HG02981 (cell line): ENCODE measurements around the gene MRPL11.
"Not testable (repeated sequence)": the region's sequence is repeated elsewhere in the genome, so short reads cannot be mapped to it uniquely, and the experiment has no call there.

Experiments used
- ATAC-seq: cut with Tn5 transposase; IDR thresholded peaks from one replicate; pipeline ENCODE4 v1.9.1; 2021; ENCODE audit warnings: mild to moderate bottlenecking, moderate library complexity; ENCODE audit not compliant: unreplicated experiment

The MRPL11 gene

GRCh38 chr11:66467034-66467659 lies 28.5 kb upstream of the MRPL11 start:
- peak; percentile 27 for ATAC-seq

GRCh38 chr11:66466225-66467033 lies 27.8 kb upstream of the MRPL11 start, which contains the start of gene PELI3:
TSS of gene PELI3 (plus strand) at chr11:66466905. CDS start at chr11:66468129, 1,224 bp downstream.
- ATAC-seq, result peak; percentile 83

GRCh38 chr11:66465373-66466224 lies 27.0 kb upstream of the MRPL11 start:
- ATAC-seq, result no peak

GRCh38 chr11:66464916-66465315 lies 26.3 kb upstream of the MRPL11 start:
- ATAC-seq, result no peak

GRCh38 chr11:66464116-66464515 lies 25.5 kb upstream of the MRPL11 start:
- ATAC-seq, result not testable (repeated sequence)

GRCh38 chr11:66462911-66463310 lies 24.3 kb upstream of the MRPL11 start:
- no peak for ATAC-seq

- no peak for ATAC-seq
Measured at GRCh38 chr11:66462010-66462409, 23.4 kb upstream of the MRPL11 start.

GRCh38 chr11:66459138-66459778 lies 20.6 kb upstream of the MRPL11 start:
- no peak for ATAC-seq

- ATAC-seq, result no peak
Measured at GRCh38 chr11:66457826-66458225, 19.2 kb upstream of the MRPL11 start.

GRCh38 chr11:66454828-66455227 lies 16.2 kb upstream of the MRPL11 start:
- no peak for ATAC-seq

- no peak for ATAC-seq
Measured at GRCh38 chr11:66454247-66454646, 15.6 kb upstream of the MRPL11 start.

- no peak for ATAC-seq
Measured at GRCh38 chr11:66451663-66452062, 13.0 kb upstream of the MRPL11 start.

- ATAC-seq, result no peak
Measured at GRCh38 chr11:66450560-66450959, 11.9 kb upstream of the MRPL11 start.

GRCh38 chr11:66448523-66448922 lies 9.9 kb upstream of the MRPL11 start:
- no peak for ATAC-seq

- ATAC-seq, result no peak
Measured at GRCh38 chr11:66447012-66447411, 8.4 kb upstream of the MRPL11 start.

GRCh38 chr11:66443602-66444001 lies 5.0 kb upstream of the MRPL11 start:
- no peak for ATAC-seq

GRCh38 chr11:66440940-66441282 lies 2.3 kb upstream of the MRPL11 start:
- not testable (repeated sequence) for ATAC-seq

- ATAC-seq, result not testable (repeated sequence)
Measured at GRCh38 chr11:66440101-66440939, 1.7 kb upstream of the MRPL11 start.

GRCh38 chr11:66437979-66438503 lies 607 bp downstream of the MRPL11 start:
- ATAC-seq, result no peak

GRCh38 chr11:66432597-66432996 lies 6.1 kb downstream of the MRPL11 start:
- no peak for ATAC-seq
